Measurements from ENCODE around the gene TMEM221. TPM values are rescaled to one million over a fixed set of nuclear protein-coding genes. Genes with fewer than 3 reads are reported as not detected.
A peak's percentile ranks its signal among the peaks of the same experiment; 100 is the strongest.

The TMEM221 gene
- total RNA-seq, 1 donor from 2014 or later, result not detected

DNA sequence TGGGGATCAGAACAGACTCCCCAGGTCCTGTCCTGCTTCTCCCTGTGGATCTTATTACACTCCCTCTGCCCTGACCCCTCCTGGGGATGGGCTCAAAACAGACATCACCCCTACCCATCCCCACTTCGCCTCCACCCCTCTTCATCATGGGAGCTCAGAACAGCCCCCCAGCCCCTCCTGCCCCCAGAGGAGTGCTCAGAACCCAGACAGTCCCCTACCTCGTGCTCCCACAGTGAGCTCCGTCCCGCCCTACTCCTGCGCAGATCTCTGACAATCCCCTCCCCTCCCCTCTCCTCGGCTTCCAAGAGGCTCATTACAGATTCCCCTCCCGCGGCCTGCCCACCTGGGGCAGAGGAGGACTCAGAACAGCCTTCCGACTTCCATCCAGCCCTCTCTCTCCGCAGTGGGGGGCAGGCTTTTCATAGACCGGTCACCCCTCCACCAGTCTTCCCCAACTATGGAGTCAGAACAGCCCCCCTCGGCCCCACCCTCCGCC lies 6.2 kb upstream of the TMEM221 start:
- ATAC-seq (no peak), DNase-seq (no peak)
- Histone ChIP-seq H3K9me3 (no peaks in the 10 kb centered on the region), H3K27ac (no peak overlapping the region), H3K4me1 (no peaks in the 10 kb centered on the region), H3K27me3 (ENCODE audit: low read depth) (peaks cover 26% of the 10 kb centered on the region), H3K36me3 (no peaks in the 10 kb centered on the region), H3K4me3 (no peak overlapping the region)
- intact Hi-C loops (cut with DNase I), result no loop called here
- no peak for TF ChIP-seq CTCF (IDR thresholded peaks at IDR 0.05)

DNA sequence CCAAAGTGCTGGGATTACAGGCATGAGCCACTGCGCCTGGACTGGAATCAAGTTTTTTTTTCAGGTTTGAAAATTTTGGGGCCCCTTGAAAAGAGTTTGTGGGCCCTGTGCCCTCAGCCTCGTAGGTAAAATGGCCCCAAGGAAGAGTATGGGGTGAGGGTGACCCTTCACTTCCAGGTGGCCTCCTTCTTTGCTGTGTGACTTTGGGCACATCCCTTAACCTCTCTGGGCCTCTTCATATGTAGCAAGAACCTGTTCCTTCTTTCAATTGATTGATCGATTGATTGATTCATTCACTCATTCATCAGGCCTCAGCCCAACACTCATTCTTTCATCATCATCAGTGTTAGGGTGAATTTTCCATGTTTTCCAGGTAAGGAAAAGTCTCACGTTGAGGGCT lies 3.4 kb upstream of the TMEM221 start:
- H3K4me3 ChIP-seq, result no peak overlapping the region
- H3K9me3 ChIP-seq, result no peaks in the 10 kb centered on the region
- intact Hi-C loops (cut with DNase I), result no loop called here
- H3K36me3 ChIP-seq, result no peaks in the 10 kb centered on the region
- no peak overlapping the region for H3K27ac ChIP-seq
- peaks cover 29% of the 10 kb centered on the region for H3K27me3 ChIP-seq (ENCODE audit: low read depth)
- no peak for TF ChIP-seq CTCF (IDR thresholded peaks at IDR 0.05)
- DNase-seq (no peak), ATAC-seq (no peak)
- peaks cover 8% of the 10 kb centered on the region for H3K4me1 ChIP-seq

- peaks cover 8% of the 10 kb centered on the region for H3K4me1 ChIP-seq
- H3K36me3 ChIP-seq, result no peaks in the 10 kb centered on the region
- no peak for TF ChIP-seq CTCF (IDR thresholded peaks at IDR 0.05)
- DNase-seq (no peak), ATAC-seq (no peak)
- H3K27me3 ChIP-seq (ENCODE audit: low read depth), result peaks cover 19% of the 10 kb centered on the region
- no peak overlapping the region for H3K27ac ChIP-seq
- intact Hi-C loops (cut with DNase I), result no loop called here
- no peak overlapping the region for H3K4me3 ChIP-seq
- H3K9me3 ChIP-seq, result no peaks in the 10 kb centered on the region
These were observed 2.0 kb upstream of the TMEM221 start for GRCh38 chr19:17450264-17451075.

GRCh38 chr19:17447704-17448130 lies 751 bp downstream of the TMEM221 start:
- no peak for TF ChIP-seq CTCF (IDR thresholded peaks at IDR 0.05)
- intact Hi-C loops (cut with DNase I), result no loop called here
- DNase-seq (no peak), ATAC-seq (no peak)
- Histone ChIP-seq H3K27me3 (ENCODE audit: low read depth) (peaks cover 7% of the 10 kb centered on the region), H3K9me3 (no peaks in the 10 kb centered on the region), H3K4me1 (peaks cover 8% of the 10 kb centered on the region), H3K36me3 (no peaks in the 10 kb centered on the region), H3K27ac (no peak overlapping the region), H3K4me3 (peak overlapping the region; percentile 49)

GRCh38 chr19:17445526-17446165 lies 2.8 kb downstream of the TMEM221 start:
- DNase-seq (no peak), ATAC-seq (no peak)
- no peak overlapping the region for H3K27ac ChIP-seq
- H3K9me3 ChIP-seq, result no peaks in the 10 kb centered on the region
- intact Hi-C loops (cut with DNase I), result no loop called here
- H3K4me3 ChIP-seq, result no peak overlapping the region
- no peaks in the 10 kb centered on the region for H3K36me3 ChIP-seq
- no peak for TF ChIP-seq CTCF (IDR thresholded peaks at IDR 0.05)
- peaks cover 8% of the 10 kb centered on the region for H3K4me1 ChIP-seq
- H3K27me3 ChIP-seq (ENCODE audit: low read depth), result peaks cover 7% of the 10 kb centered on the region

Measured in lower lobe of right lung (tissue), 2 donors.